Loucy (cell line): Measurements from ENCODE around the gene ISG20L2.

Source experiments
- H2AFZ ChIP-seq: fragments of 200-600 bp; sonication (generic); 2 replicates; pipeline ENCODE4 v1.6.0; 2016; ENCODE audit warnings: antibody characterized with exemption, mild to moderate bottlenecking, low read length, moderate library complexity
- H3F3A ChIP-seq: fragments of 200-600 bp; 2 replicates; pipeline ENCODE4 v1.6.0; 2016; ENCODE audit warnings: antibody characterized with exemption, low read depth, mild to moderate bottlenecking
- H3K27me3 ChIP-seq: fragments of 200-600 bp; sonication (generic); 2 replicates; pipeline ENCODE4 v1.6.1; 2014; ENCODE audit warnings: low read length, mild to moderate bottlenecking; ENCODE audit not compliant: insufficient read depth, poor library complexity, severe bottlenecking
- H3K36me3 ChIP-seq: fragments of 200-600 bp; sonication (generic); 2 replicates; pipeline ENCODE4 v1.6.1; 2016; ENCODE audit warnings: low read length; ENCODE audit not compliant: insufficient read depth
- H3K4me1 ChIP-seq: fragments of 200-600 bp; sonication (generic); 2 replicates; pipeline ENCODE4 v1.5.1; 2014; ENCODE audit warnings: low read length, mild to moderate bottlenecking; ENCODE audit not compliant: insufficient read depth, poor library complexity, severe bottlenecking
- H3K4me2 ChIP-seq: fragments of 200-600 bp; sonication (generic); 2 replicates; pipeline ENCODE4 v1.6.0; 2014; ENCODE audit warnings: antibody characterized with exemption, low read length, low read depth, mild to moderate bottlenecking; ENCODE audit not compliant: poor library complexity, severe bottlenecking
- H3K4me3 ChIP-seq: fragments of 200-600 bp; sonication (generic); 2 replicates; pipeline ENCODE4 v1.5.1; 2014; ENCODE audit warnings: low read length, mild to moderate bottlenecking, mixed read lengths; ENCODE audit not compliant: poor library complexity, severe bottlenecking
- H3K79me2 ChIP-seq: fragments of 200-600 bp; sonication (generic); 2 replicates; pipeline ENCODE4 v1.6.1; 2014; ENCODE audit warnings: low read length; ENCODE audit not compliant: insufficient read depth
- H3K9ac ChIP-seq: fragments of 200-600 bp; sonication (generic); 2 replicates; pipeline ENCODE4 v1.6.0; 2014; ENCODE audit warnings: mild to moderate bottlenecking, low read depth, low read length, moderate library complexity; ENCODE audit not compliant: poor library complexity, severe bottlenecking
- H3K9me2 ChIP-seq: fragments of 200-600 bp; sonication (generic); replicated peaks from 2 replicates; pipeline ENCODE4 v1.6.1; 2016; ENCODE audit warnings: low read depth, low read length, mixed read lengths
- H3K9me3 ChIP-seq: fragments of 200-600 bp; sonication (generic); 2 replicates; pipeline ENCODE4 v1.6.1; 2014; ENCODE audit warnings: mild to moderate bottlenecking, antibody characterized with exemption, low read length, low read depth; ENCODE audit not compliant: insufficient read depth
- H4K20me1 ChIP-seq: fragments of 200-600 bp; sonication (generic); 2 replicates; pipeline ENCODE4 v1.6.0; 2014; ENCODE audit warnings: antibody characterized with exemption, low read length, mild to moderate bottlenecking; ENCODE audit not compliant: insufficient read depth, poor library complexity, severe bottlenecking
- CTCF ChIP-seq: fragments of 200-600 bp; sonication (generic); conservative IDR thresholded peaks from 2 replicates; pipeline ENCODE4 v1.5.1; 2014; ENCODE audit warnings: mild to moderate bottlenecking, antibody characterized with exemption, low read length
- EZH2phosphoT487 ChIP-seq: fragments of 200-600 bp; IDR thresholded peaks from 2 replicates; pipeline ENCODE4 v1.6.1; 2018; ENCODE audit warnings: antibody characterized with exemption, mild to moderate bottlenecking, moderate library complexity, borderline replicate concordance

The ISG20L2 gene

GRCh38 chr1:156755527-156755950 lies 27.0 kb upstream of the ISG20L2 start:
- Histone ChIP-seq H4K20me1 (no peaks in the 10 kb centered on the region), H2AFZ (no peak overlapping the region), H3K79me2 (peaks cover 32% of the 10 kb centered on the region), H3K4me3 (no peak overlapping the region), H3K27me3 (peaks cover 6% of the 10 kb centered on the region), H3K4me2 (no peak overlapping the region), H3K9me2 (no peaks in the 10 kb centered on the region), H3K9me3 (no peaks in the 10 kb centered on the region), H3K9ac (no peak overlapping the region), H3F3A (no peaks in the 10 kb centered on the region), H3K4me1 (peaks cover 13% of the 10 kb centered on the region), H3K36me3 (no peaks in the 10 kb centered on the region)
- TF ChIP-seq CTCF, result no peak
- TF ChIP-seq EZH2phosphoT487, result no peak

GRCh38 chr1:156754219-156754618 lies 25.7 kb upstream of the ISG20L2 start:
- Histone ChIP-seq H3K9me2 (no peaks in the 10 kb centered on the region), H3K27me3 (peaks cover 6% of the 10 kb centered on the region), H3K9ac (no peak overlapping the region), H3K4me3 (no peak overlapping the region), H4K20me1 (peaks cover 7% of the 10 kb centered on the region), H3K4me2 (no peak overlapping the region), H3K9me3 (no peaks in the 10 kb centered on the region), H3K79me2 (peaks cover 45% of the 10 kb centered on the region), H3K36me3 (no peaks in the 10 kb centered on the region), H3F3A (no peaks in the 10 kb centered on the region), H3K4me1 (peaks cover 18% of the 10 kb centered on the region), H2AFZ (no peak overlapping the region)
- TF ChIP-seq CTCF, result no peak
- TF ChIP-seq EZH2phosphoT487, result no peak

GRCh38 chr1:156752843-156753482 lies 24.4 kb upstream of the ISG20L2 start:
- Histone ChIP-seq H4K20me1 (peaks cover 20% of the 10 kb centered on the region), H3F3A (no peaks in the 10 kb centered on the region), H3K4me2 (peak overlapping the region; percentile 85), H3K79me2 (peaks cover 58% of the 10 kb centered on the region), H3K9me2 (no peaks in the 10 kb centered on the region), H2AFZ (no peak overlapping the region), H3K4me1 (peaks cover 18% of the 10 kb centered on the region), H3K36me3 (no peaks in the 10 kb centered on the region), H3K4me3 (peak overlapping the region; percentile 90), H3K9ac (peak overlapping the region; percentile 98), H3K27me3 (peaks cover 6% of the 10 kb centered on the region), H3K9me3 (no peaks in the 10 kb centered on the region)
- TF ChIP-seq EZH2phosphoT487, result no peak
- TF ChIP-seq CTCF, result no peak
